ENCODE measurements around the gene REV1.
A peak's percentile ranks its signal among the peaks of the same experiment; 100 is the strongest.
"Not testable (repeated sequence)": the region's sequence is repeated elsewhere in the genome, so short reads cannot be mapped to it uniquely, and the experiment has no call there.

Gene REV1

GRCh38 chr2:99489761-99490622, at the start of gene REV1:
Gene REV1, minus strand, starts transcription at chr2:99490017. Its CDS starts 25,042 bp downstream, at chr2:99464975.
- DNase-seq (ENCODE audit: low read depth), result peak; percentile 89

GRCh38 chr2:99537910-99538485, 48.2 kb upstream of the REV1 start:
- DNase-seq (ENCODE audit: low read depth), result no peak

- no peak for DNase-seq (ENCODE audit: low read depth)
Observed at GRCh38 chr2:99524056-99524455, 34.2 kb upstream of the REV1 start.

- DNase-seq (ENCODE audit: low read depth), result no peak
Observed at GRCh38 chr2:99522157-99522556, 32.3 kb upstream of the REV1 start.

GRCh38 chr2:99520813-99521212, 31.0 kb upstream of the REV1 start:
- DNase-seq (ENCODE audit: low read depth), result no peak

- DNase-seq (ENCODE audit: low read depth), result no peak
Observed at GRCh38 chr2:99520195-99520594, 30.4 kb upstream of the REV1 start.

- no peak for DNase-seq (ENCODE audit: low read depth)
Observed at GRCh38 chr2:99514357-99514756, 24.5 kb upstream of the REV1 start.

- DNase-seq (ENCODE audit: low read depth), result no peak
Observed at GRCh38 chr2:99512181-99512591, 22.4 kb upstream of the REV1 start.

- DNase-seq (ENCODE audit: low read depth), result no peak
Observed at GRCh38 chr2:99509387-99509786, 19.6 kb upstream of the REV1 start.

GRCh38 chr2:99507937-99508818, 18.4 kb upstream of the REV1 start:
- DNase-seq (ENCODE audit: low read depth), result no peak

GRCh38 chr2:99504844-99505584, 15.2 kb upstream of the REV1 start:
- DNase-seq (ENCODE audit: low read depth), result no peak

- not testable (repeated sequence) for DNase-seq (ENCODE audit: low read depth)
Observed at GRCh38 chr2:99503662-99504416, 14.0 kb upstream of the REV1 start.

GRCh38 chr2:99496021-99496420, 6.2 kb upstream of the REV1 start:
- DNase-seq (ENCODE audit: low read depth), result no peak

- no peak for DNase-seq (ENCODE audit: low read depth)
Observed at GRCh38 chr2:99495115-99495860, 5.5 kb upstream of the REV1 start.

- DNase-seq (ENCODE audit: low read depth), result no peak
Observed at GRCh38 chr2:99492721-99493120, 2.9 kb upstream of the REV1 start.

- DNase-seq (ENCODE audit: low read depth), result no peak
Observed at GRCh38 chr2:99490623-99491461, 1.0 kb upstream of the REV1 start.

- no peak for DNase-seq (ENCODE audit: low read depth)
Observed at GRCh38 chr2:99489063-99489760, 605 bp downstream of the REV1 start.

- DNase-seq (ENCODE audit: low read depth), result no peak
Observed at GRCh38 chr2:99488539-99489062, 1.2 kb downstream of the REV1 start.

- no peak for DNase-seq (ENCODE audit: low read depth)
Observed at GRCh38 chr2:99487906-99488305, 1.9 kb downstream of the REV1 start.
